Forelimb muscle (tissue), 1 donor: ENCODE data around the gene MAPKAP1. TPM values are rescaled to one million over a fixed set of nuclear protein-coding genes. Genes with fewer than 3 reads are reported as not detected.

Experiments
- DNase-seq: peaks from one replicate; pipeline ENCODE4 v3.0.0-alpha.2; 2013; ENCODE audit warnings: low read depth
- polyA plus RNA-seq: library from polyadenylated mRNA; unstranded; fragments of 120-200 nt; gene quantifications from one replicate; pipeline ENCODE4 v1.2.1, GENCODE V29; 2013; ENCODE audit not compliant: insufficient read length

Gene MAPKAP1
- polyA plus RNA-seq, 1 donor = 67.7 TPM

DNA sequence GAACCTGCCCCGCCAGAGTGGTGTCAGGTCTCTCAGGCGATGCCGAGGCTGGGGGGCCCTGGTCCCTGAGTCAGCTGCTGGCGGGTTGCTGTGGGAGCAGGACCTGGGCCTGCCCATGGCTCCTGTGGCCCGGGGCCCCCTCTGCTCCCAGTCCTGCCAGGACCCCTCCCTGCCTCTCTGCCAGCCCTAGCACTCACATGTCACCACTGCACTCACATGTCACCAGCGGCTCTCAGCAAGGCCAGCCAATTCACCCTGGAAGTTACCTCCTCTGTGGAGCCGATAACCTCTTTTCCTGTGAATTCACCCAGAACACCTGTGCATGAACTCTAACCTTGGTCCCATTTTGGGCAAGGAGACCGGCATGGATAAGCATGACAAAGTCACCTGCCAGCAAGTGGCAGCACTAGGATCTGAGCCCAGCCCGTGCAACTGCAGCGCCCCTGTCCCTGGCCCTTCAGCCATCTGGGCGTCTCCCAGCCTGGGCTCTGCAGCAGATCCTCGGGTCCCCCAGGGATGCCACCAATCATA lies 275.2 kb downstream of the MAPKAP1 start:
- no peak for DNase-seq

DNA sequence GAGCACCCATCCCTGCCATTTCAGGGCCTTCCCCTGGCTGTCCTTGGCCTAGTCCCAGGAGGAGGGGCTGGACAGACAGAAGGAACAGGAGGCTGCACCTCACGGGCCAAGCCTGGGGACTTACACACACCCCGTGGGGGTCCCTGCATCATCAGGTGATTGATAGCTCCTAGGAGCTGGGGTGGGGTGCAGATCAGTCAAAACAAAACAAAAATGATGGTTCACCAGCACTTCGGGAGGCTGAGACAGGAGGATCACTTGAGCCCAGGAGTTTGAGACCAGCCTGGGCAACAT lies 276.0 kb downstream of the MAPKAP1 start:
- DNase-seq = no peak

DNA sequence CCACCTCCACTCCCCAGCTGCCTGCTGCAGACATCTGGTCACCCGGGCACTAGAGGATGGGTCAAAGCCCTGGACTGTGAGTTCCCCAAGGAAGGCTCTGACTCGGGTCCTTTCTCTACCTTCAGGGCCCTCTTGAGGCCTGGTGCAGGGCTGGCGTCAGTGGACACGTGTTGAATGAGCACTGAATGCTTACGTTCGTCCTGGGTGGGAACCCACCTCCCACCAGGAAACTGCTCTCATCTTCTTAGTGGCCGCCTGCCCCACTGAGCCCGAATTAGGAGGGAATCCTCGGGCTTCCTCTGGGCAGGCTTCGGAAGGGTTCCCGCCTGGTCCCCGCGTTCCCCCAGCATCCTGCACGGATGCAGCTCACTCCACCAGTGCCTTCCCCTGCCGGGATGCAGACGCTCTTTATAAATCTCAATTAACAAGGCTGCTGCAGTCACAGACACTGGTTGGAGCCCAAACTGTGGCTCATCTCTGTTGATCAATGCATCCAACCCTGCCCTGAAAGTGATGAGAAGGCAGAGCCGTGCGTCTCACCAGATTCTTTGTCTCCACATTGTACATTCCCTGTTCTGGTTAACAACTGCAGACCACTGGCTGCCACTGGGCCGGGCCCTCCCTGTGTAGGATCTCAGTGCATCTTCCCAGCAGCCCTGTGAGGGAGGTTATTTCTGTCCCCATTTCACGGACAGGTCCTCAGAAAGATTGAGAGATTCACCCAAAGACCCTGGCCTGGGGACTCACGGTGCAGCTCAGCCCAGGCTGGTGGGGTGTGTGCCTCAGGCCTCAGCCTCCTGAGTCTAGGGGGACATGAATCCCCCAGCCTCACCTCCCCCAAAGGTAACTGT lies 276.6 kb downstream of the MAPKAP1 start:
- no peak for DNase-seq

DNA sequence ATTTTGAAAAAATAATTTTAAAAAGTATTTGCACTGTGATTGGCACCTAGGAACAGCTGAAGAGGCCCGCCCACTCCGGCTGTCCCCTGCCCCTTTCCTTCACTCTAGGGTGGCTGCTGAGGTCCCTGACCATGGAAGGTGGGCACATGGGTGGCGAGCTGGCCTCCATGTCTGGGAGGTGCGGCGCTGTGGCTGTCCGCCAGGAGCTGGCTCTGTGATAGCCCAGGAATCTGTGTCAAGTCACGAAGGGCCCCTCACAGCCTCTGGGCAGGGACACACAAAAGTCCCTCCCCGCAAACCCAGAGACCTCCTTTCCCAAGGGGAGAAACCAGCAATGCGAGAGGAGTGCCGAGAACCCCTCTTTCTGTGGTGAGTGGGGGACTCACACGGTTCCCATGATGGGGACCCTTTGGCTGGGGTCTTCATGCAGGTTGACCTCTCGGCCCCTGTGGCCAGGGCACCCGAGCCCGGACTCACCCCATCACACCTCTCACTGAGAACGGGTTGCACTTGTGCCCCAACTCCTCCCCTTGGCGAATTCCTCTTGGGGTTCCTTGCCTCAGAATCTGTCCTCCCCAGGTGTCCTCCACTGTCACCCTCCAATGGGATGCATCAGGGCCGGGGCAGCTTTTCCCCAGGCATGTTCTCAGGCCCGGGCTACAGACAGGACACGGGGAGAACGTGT lies 277.4 kb downstream of the MAPKAP1 start:
- DNase-seq = no peak

DNA sequence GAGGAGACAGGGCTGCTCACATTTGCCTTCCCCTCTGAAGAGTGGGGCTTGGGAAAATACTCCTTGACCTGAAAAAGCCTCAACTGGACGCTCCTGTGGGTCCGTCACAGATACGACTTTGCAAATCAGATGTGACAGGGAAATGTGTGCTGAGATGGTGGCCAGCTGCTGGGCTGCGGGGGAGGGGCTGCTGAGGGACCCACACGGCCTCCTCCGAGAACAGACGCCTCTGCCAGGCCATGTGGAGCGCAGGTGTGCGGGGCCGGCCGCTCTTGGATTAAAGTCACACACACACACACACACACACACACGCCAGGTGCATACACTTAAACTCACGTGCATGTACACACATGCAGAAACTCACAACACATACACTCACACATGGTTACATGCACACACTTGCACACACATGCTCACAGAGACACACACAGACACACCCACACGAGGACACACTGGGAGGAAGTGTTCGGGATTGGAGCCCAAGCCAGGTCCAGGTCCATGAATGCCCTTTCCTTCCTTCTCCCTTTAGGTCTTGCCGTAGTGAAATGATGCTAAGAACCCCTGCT lies 278.0 kb downstream of the MAPKAP1 start:
- no peak for DNase-seq

DNA sequence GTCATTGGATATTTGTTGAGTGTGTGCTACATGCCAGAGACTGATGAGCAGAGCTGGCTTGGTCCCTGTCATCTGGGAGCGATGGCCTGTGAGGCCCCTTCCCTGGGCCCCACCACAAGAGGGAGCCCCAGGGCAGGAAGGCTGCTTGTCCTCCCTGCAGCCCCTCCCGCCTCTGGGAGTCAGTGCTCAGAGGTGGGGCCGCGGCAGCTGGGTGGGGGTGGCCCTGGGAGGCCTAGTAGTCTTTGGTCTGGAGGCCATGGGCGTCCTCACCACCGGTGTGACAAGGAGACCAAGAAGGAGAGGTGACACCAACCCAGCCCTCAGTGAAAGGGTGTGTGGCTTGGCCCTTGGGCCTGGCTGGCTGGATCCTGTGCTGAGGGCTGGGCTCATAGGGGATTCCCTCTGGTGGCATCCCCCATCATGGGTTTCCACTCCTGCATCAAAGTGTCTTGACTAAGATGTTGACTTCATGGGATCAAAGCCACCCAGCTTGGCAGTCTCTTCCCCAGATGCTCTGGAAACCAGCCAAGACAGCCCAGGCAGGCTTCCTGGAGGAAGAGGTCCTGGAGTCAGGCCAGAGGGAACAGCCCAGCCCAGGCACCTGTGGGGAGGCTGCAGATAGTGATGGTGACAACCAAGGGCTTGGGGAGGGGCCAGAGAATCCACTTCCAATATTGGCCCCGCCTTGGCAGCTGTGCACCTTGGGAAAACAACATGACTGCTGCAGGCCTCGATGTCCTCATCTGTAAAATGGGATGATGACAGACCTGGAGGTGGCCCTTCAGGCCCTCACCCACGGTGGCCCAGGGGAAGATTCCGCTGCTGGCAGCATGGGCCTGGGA lies 278.7 kb downstream of the MAPKAP1 start:
- DNase-seq = no peak

DNA sequence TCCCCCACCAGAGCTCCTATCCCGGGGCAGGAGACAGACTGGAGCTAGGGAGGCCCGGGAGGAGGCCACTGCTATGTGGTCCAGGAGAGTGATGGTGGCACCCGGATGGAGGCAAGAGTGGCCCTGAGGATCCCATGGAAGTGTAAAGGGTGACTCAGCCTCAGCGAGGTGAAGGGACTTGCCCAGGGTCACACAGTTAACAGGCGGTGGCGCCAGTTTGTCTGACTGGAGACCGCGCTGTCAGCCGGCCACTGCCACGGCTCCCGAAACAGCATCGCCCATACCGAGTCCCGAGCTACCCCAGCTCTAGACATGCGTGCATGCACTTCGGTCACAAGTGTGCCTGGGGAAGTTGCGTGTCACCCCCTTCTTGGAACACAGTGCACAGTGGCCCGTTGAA lies 279.5 kb downstream of the MAPKAP1 start:
- no peak for DNase-seq

DNA sequence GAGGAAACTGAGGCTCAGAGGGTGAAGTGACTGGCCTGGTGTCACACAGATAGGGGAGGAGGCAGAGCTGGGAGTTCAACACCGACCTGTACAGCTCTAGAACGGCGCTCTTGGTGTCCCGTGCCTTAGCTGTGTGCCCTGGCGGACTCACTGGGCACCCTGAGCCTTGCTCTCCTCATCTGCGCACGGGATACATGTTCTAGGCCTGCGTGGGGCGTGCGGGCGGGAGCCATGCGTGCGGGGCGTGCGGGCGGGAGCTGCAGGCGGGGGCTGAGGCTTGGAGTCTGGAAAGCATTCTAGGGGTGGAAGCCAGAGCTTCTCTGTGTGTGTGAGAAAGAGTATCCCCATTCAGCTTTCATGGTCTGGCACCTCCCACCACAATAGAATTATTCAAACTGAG lies 280.1 kb downstream of the MAPKAP1 start:
- no peak for DNase-seq

DNA sequence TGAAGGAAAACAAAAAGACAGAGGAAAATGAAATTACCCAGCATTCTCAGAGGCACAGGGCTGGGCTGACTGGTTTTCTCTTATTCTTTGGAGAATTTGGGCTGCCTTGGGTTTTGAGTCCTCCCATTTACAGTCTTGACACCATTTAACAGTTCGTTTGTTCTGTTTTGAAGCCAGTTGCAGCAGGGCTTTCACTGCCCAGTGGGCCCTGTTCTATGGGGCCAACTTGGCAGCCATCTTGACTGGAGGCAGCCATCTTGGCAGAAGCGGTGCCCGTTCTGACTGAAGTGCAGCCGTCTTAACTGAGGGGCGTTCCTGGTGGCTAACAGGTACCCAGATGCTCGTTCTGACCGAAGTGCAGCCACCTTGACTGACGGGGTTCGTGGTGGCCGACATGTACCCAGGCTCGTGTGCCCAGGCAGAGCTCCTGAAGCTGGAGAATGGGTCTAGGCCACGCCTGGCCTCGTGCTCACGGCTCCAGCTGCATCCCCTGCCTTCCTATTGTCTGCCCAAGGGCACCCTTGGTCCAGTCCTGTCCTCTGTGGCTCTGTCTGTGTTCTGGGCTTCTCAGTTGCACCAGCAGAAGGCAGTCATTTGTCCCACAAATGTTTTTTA lies 281.0 kb downstream of the MAPKAP1 start:
- DNase-seq = no peak

DNA sequence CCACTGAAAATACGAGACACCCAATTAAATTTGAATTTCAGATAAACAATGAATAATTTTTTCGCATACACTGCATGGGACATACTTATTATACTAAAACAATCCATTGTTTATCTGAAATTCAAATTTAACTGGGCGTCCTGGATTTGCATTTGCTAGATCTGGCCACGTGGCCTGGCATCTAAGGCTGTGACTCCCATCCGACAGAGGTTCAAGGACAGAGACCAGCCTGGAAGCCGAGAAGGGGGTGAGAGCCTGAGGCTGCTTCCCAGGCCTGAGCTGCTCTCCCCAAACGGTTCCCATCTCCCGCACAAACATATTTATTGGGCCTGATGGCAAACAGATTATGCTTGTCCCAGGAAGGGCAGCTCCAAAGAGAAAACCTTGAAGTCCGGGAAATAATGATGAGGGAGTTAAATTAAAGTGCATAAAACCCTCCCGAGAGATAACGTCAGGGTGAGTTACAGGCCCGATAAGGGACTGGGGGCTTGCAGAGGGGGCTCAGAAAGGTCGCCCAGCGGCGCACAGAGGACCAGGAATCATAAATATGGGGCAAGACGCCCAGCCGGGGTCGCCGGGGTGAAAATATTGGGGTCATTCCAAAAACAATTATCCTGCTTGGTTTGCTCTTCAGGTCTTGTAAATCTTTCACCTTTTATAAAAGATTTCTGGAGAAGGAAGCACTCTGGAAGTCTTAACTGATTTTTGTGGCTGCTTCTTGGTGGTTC lies 281.7 kb downstream of the MAPKAP1 start:
- no peak for DNase-seq

DNA sequence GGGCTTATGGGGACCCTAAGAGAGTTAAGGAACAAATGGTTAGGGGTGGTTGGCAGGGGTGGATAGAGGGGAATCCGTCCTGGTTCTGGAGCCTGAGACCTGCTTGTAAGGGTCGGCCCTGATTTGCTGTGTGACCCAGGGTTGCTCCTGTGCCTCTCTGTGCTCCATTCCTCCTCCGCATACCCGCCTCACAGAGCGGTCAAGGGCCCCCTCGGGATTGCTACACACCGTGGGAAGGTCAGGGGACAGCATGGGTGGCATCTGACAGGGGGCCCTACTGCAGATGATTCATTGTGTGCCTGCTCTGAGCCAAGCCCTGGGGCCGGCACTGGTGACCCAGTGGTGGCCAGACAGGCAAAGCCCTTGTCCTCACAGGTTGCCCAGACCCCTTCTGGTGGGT lies 283.0 kb downstream of the MAPKAP1 start:
- DNase-seq = no peak

DNA sequence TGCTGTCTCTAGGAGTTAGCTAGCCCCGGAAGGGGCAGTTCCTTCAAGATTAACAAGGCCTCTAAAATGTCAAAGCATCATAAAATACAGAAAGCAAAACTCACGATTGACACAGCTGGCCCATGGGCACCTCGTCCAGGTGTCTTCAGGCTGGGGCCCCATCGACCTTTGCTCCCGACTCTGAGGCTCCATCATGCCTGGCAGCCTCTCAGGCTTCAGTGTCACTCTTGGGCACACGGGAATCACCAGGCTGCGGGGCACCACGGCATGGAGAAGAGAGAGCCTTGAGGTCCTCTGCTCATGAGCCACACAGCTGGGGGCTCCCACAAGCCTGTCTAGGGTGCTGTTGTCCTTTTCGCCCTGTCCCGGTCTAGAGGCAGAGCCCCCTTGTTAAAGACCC lies 284.2 kb downstream of the MAPKAP1 start:
- no peak for DNase-seq

DNA sequence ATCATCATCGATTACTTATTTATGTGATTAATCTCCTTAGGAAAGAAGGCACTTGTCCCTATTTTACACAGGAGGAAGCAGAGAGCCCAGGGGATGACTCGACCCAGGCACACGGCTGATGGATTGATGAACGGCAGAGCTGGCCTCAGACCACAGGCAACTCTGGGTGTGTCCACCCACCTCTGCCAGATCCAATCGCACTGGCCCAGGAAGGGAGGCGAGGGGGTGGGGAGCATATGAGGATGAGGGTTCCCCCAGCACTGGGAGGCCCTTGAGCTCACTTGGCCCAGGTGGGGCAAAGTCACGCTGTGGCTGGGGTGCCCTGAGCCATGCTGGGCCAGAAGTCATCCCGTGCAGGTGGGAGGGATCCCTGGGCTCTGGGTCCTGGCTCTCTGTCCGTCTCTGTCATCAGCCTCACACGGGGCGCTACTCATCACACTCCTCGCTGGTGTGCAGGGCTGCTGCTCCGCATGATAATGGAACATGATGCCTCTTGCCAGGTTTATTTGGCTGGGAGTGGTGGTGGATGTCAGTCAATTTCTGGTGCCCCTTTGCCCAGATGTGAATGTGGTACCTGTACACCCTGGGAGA lies 285.3 kb downstream of the MAPKAP1 start:
- DNase-seq = no peak

DNA sequence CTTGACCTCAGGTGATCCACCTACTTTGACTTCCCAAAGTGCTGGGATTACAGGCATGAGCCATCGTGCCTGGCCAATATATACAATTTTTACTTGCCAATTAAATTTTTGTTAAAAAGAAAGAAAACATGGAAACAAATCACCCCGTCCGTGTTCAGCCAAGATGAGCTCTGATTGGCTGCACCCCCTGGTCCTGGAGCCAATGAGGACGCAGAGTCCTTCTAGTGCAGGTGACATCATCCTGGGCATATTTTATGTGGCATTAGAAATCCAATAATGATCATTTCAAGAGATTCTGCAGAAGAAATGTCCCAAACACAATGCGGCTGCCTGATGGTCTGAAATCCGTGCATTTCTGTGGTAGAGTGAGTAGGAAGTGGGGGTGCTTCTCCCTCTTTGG lies 285.8 kb downstream of the MAPKAP1 start:
- no peak for DNase-seq

DNA sequence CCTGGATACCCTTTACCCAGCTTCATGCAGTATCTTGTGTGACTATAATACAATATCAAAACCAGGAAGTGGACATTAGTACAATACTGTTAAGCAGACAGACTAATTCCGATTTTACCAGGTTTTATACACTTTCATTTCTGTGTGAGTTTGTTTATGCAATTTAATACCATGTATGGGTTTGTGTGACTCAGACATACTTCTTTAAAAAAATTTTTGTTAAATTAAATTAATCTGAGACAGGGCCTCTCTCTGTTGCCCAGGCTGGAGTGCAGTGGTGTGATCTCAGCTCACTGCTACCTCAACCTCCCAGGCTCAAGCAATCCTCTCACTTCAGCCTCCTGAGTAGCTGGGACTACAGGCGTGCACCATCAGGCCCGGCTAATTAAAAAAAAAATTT lies 288.6 kb downstream of the MAPKAP1 start:
- DNase-seq = no peak

DNA sequence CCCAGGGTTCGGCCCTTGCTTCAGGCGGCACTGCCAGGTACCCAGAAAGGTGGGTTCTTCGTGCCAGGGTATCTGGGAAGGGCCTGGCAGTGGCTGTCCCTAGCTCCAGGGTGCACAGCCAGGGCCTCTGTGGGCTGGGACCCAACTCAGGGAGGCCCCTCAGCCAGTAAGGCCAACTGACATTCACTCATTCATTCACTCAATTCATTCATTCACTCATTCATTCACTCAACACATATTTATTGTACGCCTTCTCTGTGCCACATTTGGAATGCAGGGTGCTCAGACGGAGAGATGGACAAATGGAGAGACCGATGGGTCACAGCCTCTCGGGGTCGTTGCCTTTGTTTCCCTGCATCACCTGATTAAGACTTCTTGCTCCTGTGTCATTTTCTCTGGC lies 290.5 kb downstream of the MAPKAP1 start:
- no peak for DNase-seq

DNA sequence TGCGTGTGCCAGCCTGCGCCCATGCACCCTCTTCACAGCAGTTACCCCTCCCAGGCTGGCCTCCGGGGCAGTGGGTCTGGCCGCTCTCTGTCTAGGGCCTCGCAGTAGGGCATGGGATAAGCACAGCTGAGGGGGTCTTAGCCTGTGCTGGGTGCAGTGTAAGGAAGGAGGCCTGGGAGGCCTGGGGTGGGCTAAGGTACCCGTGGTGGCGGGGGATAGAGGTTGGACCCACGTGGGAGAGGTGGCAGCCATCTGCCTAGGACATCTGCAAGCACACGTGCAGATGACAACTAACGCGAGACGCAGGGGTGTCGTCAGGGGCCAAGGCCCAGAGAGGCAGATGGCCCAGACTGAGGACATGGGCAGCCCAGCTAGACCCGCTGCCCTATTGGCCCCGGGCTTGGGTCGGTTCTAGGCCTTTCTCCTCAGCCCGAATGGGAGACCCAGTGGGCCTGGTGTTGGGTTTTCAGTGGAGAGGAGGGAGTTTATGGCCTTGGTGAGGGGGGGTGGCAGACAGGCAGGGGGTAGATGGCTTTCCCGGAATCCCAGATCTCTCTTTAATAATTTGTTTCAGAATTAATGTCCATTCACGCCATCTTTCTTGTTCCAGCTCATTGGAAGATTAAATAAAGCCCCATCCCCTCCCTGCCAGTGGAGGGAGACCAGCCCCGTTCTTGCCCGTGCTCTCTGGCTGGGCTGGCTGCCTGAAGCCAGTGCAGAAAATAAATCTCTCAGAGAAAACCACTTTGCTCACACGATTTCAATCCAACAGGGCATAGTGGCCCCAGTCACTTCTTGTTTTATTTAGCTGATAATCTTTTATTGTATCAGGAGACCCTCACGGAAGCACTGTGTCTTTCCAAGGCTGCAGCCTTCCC lies 291.2 kb downstream of the MAPKAP1 start:
- no peak for DNase-seq

DNA sequence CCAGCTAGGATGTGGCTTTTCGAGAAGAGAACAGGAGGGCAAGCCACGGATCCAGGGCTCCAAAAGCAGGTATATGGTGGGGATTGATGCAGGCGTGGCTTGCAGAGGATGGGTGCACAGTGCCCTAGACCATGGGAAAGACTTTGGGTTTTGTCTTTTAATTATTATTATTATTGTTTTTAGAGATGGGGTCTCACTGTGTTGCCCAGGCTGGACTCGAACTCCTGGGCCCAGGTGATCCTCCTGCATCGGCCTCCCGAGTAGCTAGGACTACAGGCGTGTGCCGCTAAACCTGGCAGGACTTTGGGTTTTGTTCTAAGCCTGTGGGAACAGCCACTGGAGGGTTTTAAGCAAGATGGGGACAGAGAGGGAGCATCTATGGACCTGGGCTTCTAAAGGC lies 293.4 kb downstream of the MAPKAP1 start:
- DNase-seq = no peak

DNA sequence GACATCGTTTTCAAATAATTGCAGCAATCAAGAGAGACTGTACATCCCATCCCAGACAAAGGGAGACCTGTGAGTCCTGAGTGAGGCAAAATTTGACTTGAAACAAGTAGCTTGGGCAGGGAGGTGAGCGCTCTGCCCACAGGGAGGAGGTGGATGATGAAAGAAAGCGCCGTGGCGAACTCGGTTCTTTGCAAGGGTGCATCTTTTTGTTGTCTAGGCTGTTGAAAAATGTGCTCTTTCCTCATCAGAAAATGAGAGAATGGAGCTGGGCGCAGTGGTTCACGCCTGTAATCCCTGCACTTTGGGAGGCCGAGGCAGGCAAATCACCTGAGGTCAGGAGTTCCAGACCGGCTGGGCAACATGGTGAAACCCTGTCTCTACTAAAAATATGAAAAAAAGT lies 294.8 kb downstream of the MAPKAP1 start:
- DNase-seq = no peak
